ENCODE data around the gene HSD17B12.

GRCh38 chr11:43674560-43674959, 6.0 kb upstream of the HSD17B12 start:
- no peak for TF ChIP-seq POLR2A (IDR thresholded peaks at IDR 0.05; ENCODE audit: low read depth, low read length)
- TF ChIP-seq POLR2AphosphoS5 (IDR thresholded peaks at IDR 0.05; ENCODE audit: low read depth, low read length), result no peak
- TF ChIP-seq TAF1 (IDR thresholded peaks at IDR 0.05; ENCODE audit: borderline replicate concordance, low read depth, low read length), result no peak
